Astrocyte of the cerebellum (primary cell): Measurements from ENCODE around the gene TAS1R1.
"Not testable (repeated sequence)": the region's sequence is repeated elsewhere in the genome, so short reads cannot be mapped to it uniquely, and the experiment has no call there.

Experiments used
- DNase-seq: peaks from one replicate; pipeline ENCODE4 v3.0.0-alpha.2; 2011; ENCODE audit warnings: low read depth
- H3K4me3 ChIP-seq: 2 replicates; pipeline ENCODE4 v1.5.1; 2011; ENCODE audit warnings: mild to moderate bottlenecking, low read depth, low read length, moderate library complexity
- CTCF ChIP-seq: IDR thresholded peaks from 2 replicates; pipeline ENCODE4 v1.5.1; 2012; ENCODE audit warnings: low read length, low read depth, moderate library complexity, mild to moderate bottlenecking; ENCODE audit errors: missing control alignments
- in situ Hi-C: cut with HindIII; loops from 2 replicates; pipeline ENCODE4 v1.10.0; 2017; ENCODE audit warnings: low sequenced_read_pairs

The TAS1R1 gene

GRCh38 chr1:6596886-6597776, 42.0 kb downstream of the TAS1R1 start:
- in situ Hi-C loops = no loop called here
- TF ChIP-seq CTCF = no peak
- H3K4me3 ChIP-seq = no peak overlapping the region
- DNase-seq = no peak

- no peak for TF ChIP-seq CTCF
- in situ Hi-C loops = no loop called here
- DNase-seq = no peak
- H3K4me3 ChIP-seq = no peak overlapping the region
These were observed 42.6 kb downstream of the TAS1R1 start for GRCh38 chr1:6597777-6598131.

GRCh38 chr1:6599141-6599975, 44.3 kb downstream of the TAS1R1 start:
- no peak for TF ChIP-seq CTCF
- peak overlapping the region; percentile 89 for H3K4me3 ChIP-seq
- in situ Hi-C loops = no loop called here
- DNase-seq = no peak

- DNase-seq, in situ Hi-C loops: not testable (repeated sequence)
- peak overlapping the region; percentile 89 for H3K4me3 ChIP-seq
These were observed 44.9 kb downstream of the TAS1R1 start for GRCh38 chr1:6599991-6600390.

GRCh38 chr1:6600410-6601048, 45.4 kb downstream of the TAS1R1 start:
- TF ChIP-seq CTCF = no peak
- peak overlapping the region; percentile 89 for H3K4me3 ChIP-seq
- in situ Hi-C loops = no loop called here
- DNase-seq = no peak

- in situ Hi-C loops = no loop called here
- H3K4me3 ChIP-seq = peak overlapping the region; percentile 89
These were observed 46.2 kb downstream of the TAS1R1 start for GRCh38 chr1:6601049-6601922.

More at GRCh38 chr1:6601049-6601922, 46.2 kb downstream of the TAS1R1 start:
- peak; percentile 11 for TF ChIP-seq CTCF
- peak; percentile 80 for DNase-seq
